Mesenchymal stem cell (in vitro differentiated cells and primary cell): ENCODE measurements around the gene PSME1.

Source experiments
- DNase-seq: peaks from one replicate; pipeline ENCODE4 v3.0.0-alpha.2; 2013
- H2AFZ ChIP-seq: one replicate; pipeline ENCODE4 v1.6.1; 2013; ENCODE audit warnings: low read depth, mild to moderate bottlenecking, control low read depth, inconsistent platforms, low read length, moderate library complexity
- H2AK5ac ChIP-seq: 2 replicates; pipeline ENCODE4 v1.6.1; 2013; ENCODE audit warnings: low read length, moderate library complexity, mild to moderate bottlenecking, inconsistent platforms; ENCODE audit not compliant: severe bottlenecking
- H2BK120ac ChIP-seq: one replicate; pipeline ENCODE4 v1.6.1; 2013; ENCODE audit warnings: low read depth, mild to moderate bottlenecking, inconsistent platforms, low read length, moderate library complexity
- H2BK12ac ChIP-seq, 2 experiments: one replicate each; pipeline ENCODE4 v1.6.1; 2013; ENCODE audit warnings: inconsistent platforms in 2 of 2, low read length in 2 of 2, mild to moderate bottlenecking in 2 of 2, moderate library complexity in 2 of 2, control low read depth in 1 of 2
- H2BK15ac ChIP-seq: one replicate; pipeline ENCODE4 v1.6.1; 2013; ENCODE audit warnings: mild to moderate bottlenecking, low read depth, inconsistent platforms; ENCODE audit not compliant: poor library complexity, severe bottlenecking
- H2BK5ac ChIP-seq: 2 replicates; pipeline ENCODE4 v1.6.1; 2013; ENCODE audit warnings: low read depth, mild to moderate bottlenecking, low read length, control low read depth, inconsistent platforms; ENCODE audit not compliant: poor library complexity, severe bottlenecking
- H3K14ac ChIP-seq, 2 experiments: one replicate each; pipeline ENCODE4 v1.6.1; 2013; ENCODE audit warnings: inconsistent platforms in 2 of 2, low read length in 2 of 2, control low read depth in 1 of 2, mild to moderate bottlenecking in 1 of 2, moderate library complexity in 1 of 2
- H3K18ac ChIP-seq, 2 experiments: one replicate each; pipeline ENCODE4 v1.6.1; 2013; ENCODE audit warnings: inconsistent platforms in 2 of 2, low read length in 2 of 2, control low read depth in 1 of 2, low read depth in 1 of 2, mild to moderate bottlenecking in 1 of 2
- H3K23ac ChIP-seq, 2 experiments: one replicate each; pipeline ENCODE4 v1.6.1; 2013; ENCODE audit warnings: inconsistent platforms in 2 of 2, low read length in 2 of 2, mild to moderate bottlenecking in 2 of 2, moderate library complexity in 2 of 2, control low read depth in 1 of 2
- H3K27ac ChIP-seq: 2 replicates; pipeline ENCODE4 v1.5.1; 2013; ENCODE audit warnings: mild to moderate bottlenecking, moderate library complexity, low read length, control low read depth, inconsistent platforms; ENCODE audit not compliant: poor library complexity, severe bottlenecking
- H3K27me3 ChIP-seq, 2 experiments: 2 replicates each; pipeline versions ENCODE4 v1.6.1 to v1.7.0; 2013; ENCODE audit warnings: low read length in 2 of 2, mild to moderate bottlenecking in 2 of 2, moderate library complexity in 2 of 2, control low read depth in 1 of 2, inconsistent platforms in 1 of 2; ENCODE audit not compliant: control insufficient read depth in 1 of 2, insufficient read depth in 1 of 2
- H3K36me3 ChIP-seq, 2 experiments: 2 replicates each; pipeline versions ENCODE4 v1.6.1 to v1.7.0; 2013; ENCODE audit warnings: low read length in 2 of 2, control low read depth in 1 of 2, inconsistent platforms in 1 of 2, low read depth in 1 of 2, mild to moderate bottlenecking in 1 of 2; ENCODE audit not compliant: insufficient read depth in 2 of 2, control insufficient read depth in 1 of 2
- H3K4ac ChIP-seq, 2 experiments: one replicate each; pipeline ENCODE4 v1.6.1; 2013; ENCODE audit warnings: inconsistent platforms in 2 of 2, low read length in 2 of 2, mild to moderate bottlenecking in 2 of 2, moderate library complexity in 2 of 2, control low read depth in 1 of 2, low read depth in 1 of 2
- H3K4me1 ChIP-seq: 2 replicates; pipeline ENCODE4 v1.6.1; 2013; ENCODE audit warnings: low read depth, low read length, control low read depth; ENCODE audit not compliant: control insufficient read depth, insufficient read depth
- H3K4me2 ChIP-seq: 2 replicates; pipeline ENCODE4 v1.6.1; 2013; ENCODE audit warnings: low read length, mild to moderate bottlenecking, inconsistent platforms; ENCODE audit not compliant: poor library complexity, severe bottlenecking
- H3K4me3 ChIP-seq, 2 experiments: 2 replicates each; pipeline versions ENCODE4 v1.5.1 to v1.7.0; 2013; ENCODE audit warnings: low read length in 2 of 2, mild to moderate bottlenecking in 2 of 2, control low read depth in 1 of 2, low read depth in 1 of 2; ENCODE audit not compliant: insufficient read depth in 1 of 2
- H3K79me1 ChIP-seq: replicated peaks from 2 replicates; pipeline ENCODE4 v1.6.1; 2013; ENCODE audit warnings: mild to moderate bottlenecking, control low read depth, low read length, inconsistent platforms; ENCODE audit not compliant: poor library complexity, severe bottlenecking
- H3K9ac ChIP-seq: 2 replicates; pipeline ENCODE4 v1.7.0; 2013; ENCODE audit warnings: mild to moderate bottlenecking, low read length, moderate library complexity
- H3K9me3 ChIP-seq: 2 replicates; pipeline ENCODE4 v1.7.0; 2013; ENCODE audit warnings: mild to moderate bottlenecking, low read length; ENCODE audit not compliant: control insufficient read depth
- H4K8ac ChIP-seq: one replicate; pipeline ENCODE4 v1.6.1; 2013; ENCODE audit warnings: inconsistent platforms, mild to moderate bottlenecking, low read length, moderate library complexity
- H4K91ac ChIP-seq: one replicate; pipeline ENCODE4 v1.6.1; 2013; ENCODE audit warnings: mild to moderate bottlenecking, low read length, inconsistent platforms
- whole genome bisulfite sequencing: methylation state at CpG from one replicate; pipeline ENCODE4 v1.1.7; 2013; ENCODE audit warnings: mixed read lengths; 5-methylcytosine and 5-hydroxymethylcytosine counted together

The PSME1 gene

DNA sequence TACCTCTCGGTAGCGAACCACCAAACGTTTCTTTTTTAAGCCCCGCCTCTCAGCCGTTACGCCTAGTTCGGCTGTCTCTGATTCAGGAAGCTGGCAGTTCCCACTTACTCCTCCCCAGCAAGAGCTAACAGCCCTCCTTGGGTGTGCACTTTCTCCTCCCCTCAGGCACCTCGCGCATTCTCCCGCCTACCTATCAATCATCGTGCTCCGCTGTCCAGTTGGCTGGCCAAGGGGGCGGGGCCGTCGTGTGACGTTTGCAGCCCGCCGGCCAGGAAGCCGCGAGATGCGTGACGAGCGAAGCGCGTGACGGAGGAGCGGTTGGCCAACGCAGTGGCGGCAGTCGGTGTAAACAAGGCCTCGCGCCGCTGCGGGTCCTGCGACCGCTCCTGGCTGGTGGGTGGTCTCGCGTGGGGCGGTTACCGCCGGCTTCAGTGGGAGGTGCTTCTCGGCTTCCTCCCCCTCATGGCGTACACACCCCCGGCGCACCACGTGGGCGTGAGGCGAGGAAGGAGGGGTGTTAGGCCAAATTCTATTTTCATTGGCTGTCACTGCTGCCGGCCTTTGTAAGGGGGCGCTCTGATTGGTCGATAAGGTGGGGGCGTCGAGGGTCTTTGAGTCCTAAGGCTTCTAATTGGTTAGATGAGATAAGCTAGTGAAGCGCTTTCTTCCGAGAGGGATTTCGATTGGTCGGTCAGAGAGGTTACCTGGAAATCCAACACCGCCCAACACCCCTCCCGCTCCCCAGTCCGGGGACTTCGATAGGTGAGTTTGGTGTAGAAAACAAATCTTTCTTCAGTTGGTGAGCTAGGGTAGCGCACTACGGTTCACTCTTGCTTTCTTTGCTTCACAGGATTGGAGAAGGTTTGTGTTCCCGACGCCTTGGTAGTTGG lies 21.2 kb upstream of the PSME1 start, which contains the start of the genes DCAF11 and NRL:
Gene DCAF11 (plus strand): TSS at position 246 of the 890 bp plus-strand sequence. CDS start 818 bp downstream, outside the sequence.
Gene NRL (minus strand): TSS at position 418 of the 890 bp plus-strand sequence. CDS start 32,101 bp downstream, outside the sequence.
- H2BK120ac ChIP-seq = peak within 1 kb of the TSS; percentile 93
- peaks cover 25 to 30% of the 10 kb centered on the region in 2 experiments for H3K36me3 ChIP-seq
- peak within 1 kb of the TSS; percentile 83 for H3K4me2 ChIP-seq
- no peaks in the 10 kb centered on the region for H3K27me3 ChIP-seq
- peak within 1 kb of the TSS in 1 of 2 experiments; percentile 98 for H3K14ac ChIP-seq
- H4K8ac ChIP-seq = peak within 1 kb of the TSS; percentile 96
- H2BK12ac ChIP-seq = peak within 1 kb of the TSS; percentile 97 to 99
- peak within 1 kb of the TSS in 1 of 2 experiments; percentile 16 for H3K23ac ChIP-seq
- peak within 1 kb of the TSS; percentile 98 for H3K27ac ChIP-seq
- H4K91ac ChIP-seq = peak within 1 kb of the TSS; percentile 98
- H3K4ac ChIP-seq = peak within 1 kb of the TSS; percentile 85 to 95
- H3K4me3 ChIP-seq = peak within 1 kb of the TSS; percentile 89 to 91
- peak within 1 kb of the TSS; percentile 85 for H2AFZ ChIP-seq
- peaks cover 7% of the 10 kb centered on the region for H3K4me1 ChIP-seq
- peak within 1 kb of the TSS; percentile 98 for H3K18ac ChIP-seq
- under 1% methylated on average over 46 of the region's 65 CpGs for WGBS
- peak within 1 kb of the TSS; percentile 96 for H2BK5ac ChIP-seq
- no peaks in the 10 kb centered on the region for H3K9me3 ChIP-seq
- peak within 1 kb of the TSS; percentile 49 for H2AK5ac ChIP-seq
- H2BK15ac ChIP-seq = peak within 1 kb of the TSS; percentile 98
- peak within 1 kb of the TSS; percentile 97 for H3K9ac ChIP-seq
- peak; percentile 100 for DNase-seq
- peaks cover 26% of the 10 kb centered on the region for H3K79me1 ChIP-seq

DNA sequence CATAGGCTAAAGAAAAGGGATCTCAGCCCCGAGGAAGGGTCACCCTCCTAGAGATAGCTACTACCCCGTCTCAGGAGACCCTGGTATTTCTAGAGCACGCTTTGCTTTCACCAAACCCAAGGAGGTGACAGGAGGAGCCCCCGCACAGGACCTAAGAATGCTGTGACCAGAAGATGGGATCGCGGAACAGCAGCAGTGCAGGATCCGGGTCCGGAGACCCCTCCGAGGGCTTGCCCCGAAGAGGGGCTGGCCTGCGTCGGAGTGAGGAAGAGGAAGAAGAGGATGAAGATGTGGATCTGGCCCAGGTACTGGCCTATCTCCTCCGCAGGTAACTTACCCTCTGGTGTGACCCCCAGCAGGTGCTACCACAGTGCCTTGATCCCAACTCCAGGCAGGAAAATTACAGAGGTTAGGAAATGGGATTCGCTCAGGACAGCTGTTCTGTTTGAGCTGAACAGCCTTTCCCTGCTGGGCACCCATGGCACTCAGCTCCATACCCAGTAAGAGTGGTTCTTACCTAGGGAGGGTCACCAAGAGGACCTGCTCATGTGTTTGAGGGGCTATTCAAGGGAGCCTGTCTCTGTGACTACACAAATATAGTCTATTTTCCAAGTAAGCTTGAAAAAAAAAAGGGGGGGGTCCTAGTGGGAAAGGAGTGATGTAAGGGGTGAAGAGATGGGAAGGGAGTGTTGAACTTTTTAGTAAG lies 20.4 kb upstream of the PSME1 start:
- H3K27me3 ChIP-seq = no peaks in the 10 kb centered on the region
- no peak overlapping the region for H2BK12ac ChIP-seq
- H2BK120ac ChIP-seq = no peak overlapping the region
- H2BK15ac ChIP-seq = no peak overlapping the region
- H3K36me3 ChIP-seq = peaks cover 30 to 34% of the 10 kb centered on the region in 2 experiments
- H3K4me3 ChIP-seq = peak overlapping the region; percentile 51 to 91
- H2AFZ ChIP-seq = peak overlapping the region; percentile 46
- H3K4me1 ChIP-seq = peaks cover 7% of the 10 kb centered on the region
- peaks cover 26% of the 10 kb centered on the region for H3K79me1 ChIP-seq
- H3K4me2 ChIP-seq = peak overlapping the region; percentile 68
- no peak overlapping the region for H3K23ac ChIP-seq
- H3K27ac ChIP-seq = peak overlapping the region; percentile 29
- H3K9ac ChIP-seq = peak overlapping the region; percentile 97
- no peak overlapping the region for H3K14ac ChIP-seq
- H4K91ac ChIP-seq = no peak overlapping the region
- no peaks in the 10 kb centered on the region for H3K9me3 ChIP-seq
- no peak for DNase-seq
- H4K8ac ChIP-seq = peak overlapping the region; percentile 19
- H3K18ac ChIP-seq = peak overlapping the region in 1 of 2 experiments; percentile 37
- H2BK5ac ChIP-seq = no peak overlapping the region
- WGBS = 8% methylated on average over 10 of the region's 14 CpGs
- H2AK5ac ChIP-seq = no peak overlapping the region
- H3K4ac ChIP-seq = no peak overlapping the region

DNA sequence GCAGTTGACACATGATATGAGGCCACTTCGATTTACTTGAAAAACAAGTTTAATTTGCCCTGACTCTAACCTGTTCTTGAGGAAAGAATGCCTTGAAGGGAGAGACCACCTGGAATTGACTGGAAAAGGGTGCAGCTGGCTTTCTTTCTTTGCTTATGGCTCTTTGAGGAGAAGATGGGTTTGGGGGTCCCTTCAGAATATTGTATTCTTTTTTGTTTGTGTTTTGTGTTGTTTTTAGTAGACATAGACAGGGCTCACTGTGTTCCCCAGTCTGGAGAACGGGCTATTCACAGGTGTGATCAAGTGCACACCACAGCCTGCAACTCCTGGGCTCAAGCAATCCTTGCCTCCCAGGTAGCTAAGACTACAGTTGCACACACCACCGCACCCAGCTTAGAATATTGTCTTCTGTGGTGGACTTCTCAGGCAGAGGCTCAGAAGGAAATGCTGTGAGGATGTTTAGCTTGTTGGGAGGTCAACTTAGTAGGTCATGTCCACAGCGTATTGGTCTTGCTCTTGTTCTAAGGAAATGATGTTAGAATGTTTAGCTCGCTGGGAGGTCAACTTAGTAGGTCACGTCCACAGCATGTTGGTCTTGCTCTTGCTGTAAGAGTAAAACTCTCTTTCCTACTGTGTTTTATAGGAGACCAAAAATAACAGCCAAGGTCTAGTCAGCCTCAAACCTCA lies 19.7 kb upstream of the PSME1 start:
- WGBS = 78% methylated on average over 6 of the region's 6 CpGs

More for the DNA sequence above, 19.7 kb upstream of the PSME1 start:
- H3K4me1 ChIP-seq = peaks cover 7% of the 10 kb centered on the region
- H2BK120ac ChIP-seq = no peak overlapping the region
- no peaks in the 10 kb centered on the region for H3K27me3 ChIP-seq
- H3K79me1 ChIP-seq = peaks cover 25% of the 10 kb centered on the region
- DNase-seq = no peak
- H3K9me3 ChIP-seq = no peaks in the 10 kb centered on the region
- no peak overlapping the region for H3K18ac ChIP-seq
- peak overlapping the region in 1 of 2 experiments; percentile 91 for H3K4me3 ChIP-seq
- H2BK15ac ChIP-seq = no peak overlapping the region
- no peak overlapping the region for H3K23ac ChIP-seq
- no peak overlapping the region for H2BK12ac ChIP-seq
- H4K91ac ChIP-seq = no peak overlapping the region
- no peak overlapping the region for H3K4me2 ChIP-seq
- H3K9ac ChIP-seq = no peak overlapping the region
- no peak overlapping the region for H3K14ac ChIP-seq
- no peak overlapping the region for H2AFZ ChIP-seq
- H2BK5ac ChIP-seq = no peak overlapping the region
- no peak overlapping the region for H4K8ac ChIP-seq
- no peak overlapping the region for H3K27ac ChIP-seq
- H3K4ac ChIP-seq = no peak overlapping the region
- no peak overlapping the region for H2AK5ac ChIP-seq
- peaks cover 37 to 41% of the 10 kb centered on the region in 2 experiments for H3K36me3 ChIP-seq
